Left renal cortex interstitium (tissue), 4 donors: ENCODE measurements around the gene FIG4. TPM values are rescaled to one million over a fixed set of nuclear protein-coding genes. Genes with fewer than 3 reads are reported as not detected.
"Not testable (repeated sequence)": the region's sequence is repeated elsewhere in the genome, so short reads cannot be mapped to it uniquely, and the experiment has no call there.

Source experiments
- DNase-seq, 4 donors: peaks; one replicate each; pipeline ENCODE4 v3.0.0-alpha.2; 2013; ENCODE audit warnings: low read depth in 4 of 4, low spot score in 2 of 4, missing footprints in 1 of 4
- polyA plus RNA-seq, 4 donors: library from polyadenylated mRNA; unstranded; fragments of 120-200 nt; gene quantifications; one replicate each; pipeline ENCODE4 v1.2.1, GENCODE V29; 2013; ENCODE audit not compliant: insufficient read length in 4 of 4

Gene FIG4
- polyA plus RNA-seq, 4 donors, result 21.6 to 27.4 (median 23.3) TPM

DNA sequence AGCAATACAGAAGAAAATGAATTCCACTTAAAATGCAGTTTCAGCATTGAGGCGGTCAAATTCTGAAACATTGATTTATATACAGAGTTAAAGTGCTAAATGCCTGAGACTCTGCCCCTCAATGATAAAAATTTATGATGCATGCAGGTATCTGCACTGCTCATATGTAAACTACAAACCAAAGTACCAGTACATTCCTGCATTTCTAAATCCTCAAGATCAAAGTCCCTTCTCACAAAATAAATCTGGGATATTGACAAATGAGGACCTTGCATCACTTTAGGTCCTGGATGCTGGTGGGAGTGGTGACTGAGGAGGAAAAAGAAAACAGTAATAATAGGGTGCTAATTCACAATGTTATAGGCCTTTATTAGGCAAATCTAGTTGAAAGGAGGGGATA lies 101.9 kb downstream of the FIG4 start:
- no peak for DNase-seq

- DNase-seq, result peak in 1 of 4 donors; percentile 18
Measured at GRCh38 chr6:109793792-109794191, 102.7 kb downstream of the FIG4 start.

- no peak for DNase-seq
Measured at GRCh38 chr6:109794201-109794923, 103.3 kb downstream of the FIG4 start.

DNA sequence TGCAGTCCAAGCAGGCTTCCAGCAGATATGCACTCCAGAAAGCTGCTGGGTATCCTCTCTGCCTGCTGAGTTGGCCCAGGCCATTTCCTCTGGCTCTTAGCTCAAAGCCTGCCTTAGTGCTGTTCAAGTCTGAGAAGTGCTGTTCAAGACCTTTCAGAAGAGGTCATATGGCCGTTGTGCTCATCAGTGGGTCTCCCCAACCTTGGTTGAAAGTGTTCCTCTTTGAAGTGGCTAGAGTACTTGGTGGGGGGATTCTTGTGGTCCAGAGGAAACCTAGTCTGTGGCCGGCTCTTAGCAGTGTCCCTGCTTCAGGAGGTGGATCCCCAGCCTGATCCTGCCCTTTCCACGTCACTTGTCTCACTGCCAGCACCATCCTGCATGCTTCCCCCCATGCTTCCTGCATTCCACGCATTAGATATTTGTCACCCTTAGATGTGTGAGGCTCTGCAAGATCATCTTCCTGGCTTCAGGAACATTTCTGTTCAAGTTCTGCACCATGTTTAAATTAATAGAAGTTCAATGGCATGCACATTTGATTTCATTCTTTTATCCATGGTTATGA lies 105.0 kb downstream of the FIG4 start:
- no peak for DNase-seq

GRCh38 chr6:109799129-109799528 lies 108.0 kb downstream of the FIG4 start:
- no peak for DNase-seq

- no peak for DNase-seq
Measured at GRCh38 chr6:109799664-109800063, 108.6 kb downstream of the FIG4 start.

DNA sequence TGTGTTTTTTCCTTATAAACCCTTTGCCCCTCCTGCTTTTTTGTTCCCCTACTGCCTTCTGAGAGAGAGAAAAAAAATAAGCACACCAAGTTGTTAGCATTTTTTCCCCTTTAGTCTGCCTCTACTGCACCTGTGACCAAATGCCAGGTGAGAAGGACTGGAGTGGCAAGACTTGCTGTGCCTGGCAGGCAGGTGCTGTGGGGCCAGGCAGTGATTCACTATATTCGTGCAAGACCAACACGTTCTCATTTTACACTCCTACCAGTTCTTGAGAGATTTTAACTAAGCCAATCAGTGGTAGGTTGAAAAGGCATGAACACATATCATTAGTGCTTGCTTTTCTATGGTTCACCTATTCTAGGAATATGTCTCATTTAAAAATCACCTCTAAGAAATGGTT lies 109.7 kb downstream of the FIG4 start:
- no peak for DNase-seq

DNA sequence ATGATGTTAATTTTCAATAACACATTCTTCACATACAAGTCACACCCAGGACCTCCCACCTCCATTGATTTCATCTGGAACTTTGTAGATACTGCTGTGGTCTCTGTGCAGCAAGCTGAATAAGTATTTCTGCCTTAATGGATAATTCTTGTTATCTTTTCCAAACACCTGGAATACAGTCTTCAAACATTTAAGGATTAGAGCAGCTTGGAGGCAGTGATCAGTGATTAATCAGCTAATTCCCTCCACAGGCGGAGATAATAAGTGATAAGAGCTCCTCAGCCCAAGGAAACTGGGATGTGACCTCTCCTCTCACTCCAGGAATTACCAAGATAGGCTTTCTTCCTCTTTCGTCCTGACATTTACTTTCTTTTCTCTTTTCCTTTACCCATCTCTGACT lies 110.7 kb downstream of the FIG4 start:
- no peak for DNase-seq

GRCh38 chr6:109804020-109804419 lies 112.9 kb downstream of the FIG4 start:
- DNase-seq, result no peak

GRCh38 chr6:109807881-109808280 lies 116.8 kb downstream of the FIG4 start:
- DNase-seq, result no peak

GRCh38 chr6:109808837-109809236 lies 117.7 kb downstream of the FIG4 start:
- no peak for DNase-seq

GRCh38 chr6:109815054-109815453 lies 124.0 kb downstream of the FIG4 start:
- DNase-seq, result no peak

GRCh38 chr6:109816452-109817374 lies 125.6 kb downstream of the FIG4 start:
- DNase-seq, result no peak

DNA sequence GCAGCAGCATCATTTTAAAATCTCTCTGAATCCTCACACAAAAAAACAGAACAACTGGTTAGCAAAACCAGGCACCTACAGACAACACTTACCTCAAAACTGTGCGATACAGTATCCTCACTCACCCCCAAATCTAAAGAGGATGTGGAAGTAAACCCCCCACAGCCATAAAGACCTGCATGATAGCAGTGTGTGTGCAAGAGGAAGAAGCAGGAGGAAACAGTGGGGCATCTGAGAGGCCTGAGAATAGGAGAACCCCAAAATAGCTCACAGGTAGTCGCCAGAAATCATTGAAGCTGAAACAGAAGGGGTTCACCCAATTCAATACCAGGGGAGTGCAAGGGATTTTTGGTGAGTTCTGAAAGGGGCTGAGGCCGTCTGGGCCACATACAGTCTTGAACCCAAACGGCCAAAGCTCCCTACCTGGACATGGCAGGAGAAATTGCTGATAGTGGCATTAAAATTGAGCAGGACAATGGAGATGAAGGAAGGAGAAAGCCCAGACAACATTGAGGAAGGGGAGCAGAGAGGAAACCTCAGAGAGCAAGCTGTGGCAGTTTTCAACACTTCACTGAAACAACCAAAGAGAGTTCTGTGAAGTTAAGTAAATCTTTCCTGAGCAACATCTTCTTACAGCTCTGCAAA lies 129.7 kb downstream of the FIG4 start:
- no peak for DNase-seq

DNA sequence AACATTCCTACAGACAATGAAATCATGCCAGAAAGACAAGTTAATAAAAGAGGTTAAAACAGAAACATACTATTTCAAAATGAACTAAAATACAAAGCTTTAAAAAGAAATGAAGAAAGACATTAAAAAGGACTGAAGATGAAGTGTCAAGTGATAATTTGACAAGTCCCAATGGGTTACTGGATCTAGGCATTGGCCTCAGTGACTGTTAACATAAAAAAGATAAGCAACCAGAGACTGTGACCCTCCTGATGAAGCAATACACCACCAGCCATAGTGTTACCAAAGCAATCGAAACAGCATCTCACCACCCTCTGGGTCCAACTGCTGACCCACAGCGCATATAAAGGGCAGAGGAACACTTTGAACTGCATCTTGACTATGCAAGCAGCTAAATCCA lies 130.3 kb downstream of the FIG4 start:
- DNase-seq, result no peak

- no peak for DNase-seq
Measured at GRCh38 chr6:109824105-109824504, 133.0 kb downstream of the FIG4 start.

GRCh38 chr6:109826551-109826950 lies 135.5 kb downstream of the FIG4 start:
- DNase-seq, result no peak

DNA sequence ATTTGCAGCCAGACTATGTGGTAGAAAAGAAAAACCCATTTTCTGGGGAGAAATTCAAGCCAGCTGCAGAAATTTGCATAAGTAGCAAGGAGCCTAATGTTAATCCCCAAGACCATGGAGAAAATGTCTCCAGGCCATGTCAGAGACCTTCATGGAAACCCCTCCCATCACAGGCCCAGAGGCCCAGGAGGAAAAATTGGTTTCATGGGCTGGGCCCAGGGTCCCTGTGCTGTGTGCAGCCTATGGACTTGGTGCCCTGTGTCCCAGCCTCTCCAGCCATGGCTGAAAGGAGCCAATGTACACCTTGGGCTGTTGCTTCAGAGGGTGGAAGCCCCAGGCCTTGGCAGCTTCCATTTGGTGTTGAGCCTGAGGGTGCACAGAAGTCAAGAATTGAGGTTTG lies 140.3 kb downstream of the FIG4 start:
- not testable (repeated sequence) for DNase-seq

- DNase-seq, result no peak
Measured at GRCh38 chr6:109834131-109834530, 143.0 kb downstream of the FIG4 start.

DNA sequence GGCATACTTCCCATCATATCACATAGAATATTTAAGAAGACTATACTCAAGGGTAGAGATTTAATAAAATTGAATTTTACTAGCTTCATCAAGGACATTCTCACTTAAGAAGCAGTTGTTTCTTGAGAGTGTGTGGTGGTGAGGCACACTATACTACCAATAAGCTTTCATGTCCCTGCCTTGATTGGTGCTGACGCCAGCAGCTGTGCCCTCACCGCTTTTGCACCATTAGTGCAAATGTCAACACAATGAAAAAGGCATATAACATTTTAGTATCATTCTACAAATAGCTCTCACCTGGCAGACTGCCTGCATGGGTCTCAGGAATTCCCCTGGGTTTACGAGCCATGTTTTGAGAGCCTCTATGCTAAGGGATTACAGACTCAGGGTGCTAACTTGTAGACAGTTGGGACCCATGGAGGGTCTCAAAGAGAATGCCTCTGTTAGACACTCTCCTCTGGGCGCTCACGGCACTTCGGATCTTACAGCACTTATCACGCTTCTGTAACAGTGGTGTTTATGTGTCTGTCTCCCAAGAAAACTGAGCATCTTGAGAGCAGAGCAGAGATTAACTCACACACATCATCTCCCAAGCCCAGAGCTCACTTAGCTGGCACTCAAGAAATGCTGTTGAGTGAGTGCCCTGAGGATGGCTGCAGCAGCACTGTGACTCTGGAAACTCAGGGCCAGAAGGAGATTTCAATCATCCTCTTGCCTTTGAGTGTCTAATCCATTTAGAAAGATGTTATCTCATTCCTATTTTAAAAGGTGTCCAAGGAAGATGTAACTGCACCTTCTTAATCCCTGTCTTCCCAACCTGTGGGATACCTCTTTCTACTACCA lies 143.7 kb downstream of the FIG4 start:
- no peak for DNase-seq
